ENCODE measurements around the gene EPHB1. TPM values are rescaled to one million over a fixed set of nuclear protein-coding genes. Genes with fewer than 3 reads are reported as not detected.
"Not testable (repeated sequence)": the region's sequence is repeated elsewhere in the genome, so short reads cannot be mapped to it uniquely, and the experiment has no call there.

Gene EPHB1
- total RNA-seq, 4 donors from 2014 or later = 2.3 to 5.6 (median 4.6) TPM

DNA sequence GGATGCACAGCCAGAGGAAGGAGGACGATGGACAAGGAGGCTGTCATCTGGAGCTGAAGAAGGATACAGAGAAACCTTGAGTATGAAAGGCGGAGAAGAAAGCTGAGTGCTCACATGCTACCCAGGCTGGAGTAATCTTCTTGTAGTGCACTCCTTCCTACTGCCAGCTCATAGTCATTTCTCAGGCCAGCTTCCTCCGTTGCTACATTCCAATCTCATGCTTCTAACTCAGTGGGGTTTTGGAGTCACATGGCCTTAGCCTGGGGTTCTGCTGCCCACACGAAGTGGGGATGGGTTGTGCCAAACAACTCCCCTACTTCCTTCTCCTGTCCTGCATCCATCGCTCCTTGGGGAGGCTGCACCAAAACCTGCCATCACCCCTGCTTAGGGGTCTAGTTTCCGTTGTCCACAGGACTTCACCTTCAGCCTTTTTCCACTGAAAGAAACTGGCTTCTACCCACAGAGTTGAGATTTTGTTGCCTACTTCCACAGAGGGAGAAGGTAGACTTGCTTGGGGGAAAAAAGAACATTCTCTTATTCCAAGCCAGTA, 239.9 kb downstream of the EPHB1 start:
- no peaks in the 10 kb centered on the region for H3K9me3 ChIP-seq
- DNase-seq = no peak
- no peaks in the 10 kb centered on the region for H3K27me3 ChIP-seq
- intact Hi-C loops (cut with DNase I) = no loop called here
- H3K36me3 ChIP-seq = no peaks in the 10 kb centered on the region
- TF ChIP-seq POLR2A (IDR thresholded peaks at IDR 0.05) = no peak
- H3K4me1 ChIP-seq = peaks cover 40 to 41% of the 10 kb centered on the region in 2 donors
- 75 to 78% methylated on average over 6 of the region's 6 CpGs for WGBS, 2 donors
- H3K27ac ChIP-seq = peak overlapping the region; percentile 70 to 81 (median 71)
- H3K4me3 ChIP-seq (replicated peaks in 1 of 3) = no peak overlapping the region

DNA sequence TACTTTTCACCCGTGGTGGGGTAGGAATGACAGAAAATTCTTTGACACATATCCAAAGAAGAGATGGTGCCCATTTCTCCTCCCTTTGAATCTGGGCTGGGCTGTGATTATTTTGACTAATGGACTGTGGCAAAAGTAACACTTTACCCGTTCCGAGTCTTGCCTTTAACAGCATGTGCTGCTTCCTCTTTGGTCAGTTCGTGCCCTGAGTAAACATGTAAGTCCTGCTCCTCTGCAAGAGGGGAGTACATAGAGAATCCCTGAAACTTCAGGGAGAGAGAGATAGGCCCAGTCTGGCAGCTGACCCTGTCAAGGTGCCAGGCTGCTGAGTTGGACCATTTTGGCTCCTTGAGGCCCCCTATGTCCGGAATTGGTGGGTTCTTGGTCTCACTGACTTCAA, 243.1 kb downstream of the EPHB1 start:
- TF ChIP-seq, protein P1, sequence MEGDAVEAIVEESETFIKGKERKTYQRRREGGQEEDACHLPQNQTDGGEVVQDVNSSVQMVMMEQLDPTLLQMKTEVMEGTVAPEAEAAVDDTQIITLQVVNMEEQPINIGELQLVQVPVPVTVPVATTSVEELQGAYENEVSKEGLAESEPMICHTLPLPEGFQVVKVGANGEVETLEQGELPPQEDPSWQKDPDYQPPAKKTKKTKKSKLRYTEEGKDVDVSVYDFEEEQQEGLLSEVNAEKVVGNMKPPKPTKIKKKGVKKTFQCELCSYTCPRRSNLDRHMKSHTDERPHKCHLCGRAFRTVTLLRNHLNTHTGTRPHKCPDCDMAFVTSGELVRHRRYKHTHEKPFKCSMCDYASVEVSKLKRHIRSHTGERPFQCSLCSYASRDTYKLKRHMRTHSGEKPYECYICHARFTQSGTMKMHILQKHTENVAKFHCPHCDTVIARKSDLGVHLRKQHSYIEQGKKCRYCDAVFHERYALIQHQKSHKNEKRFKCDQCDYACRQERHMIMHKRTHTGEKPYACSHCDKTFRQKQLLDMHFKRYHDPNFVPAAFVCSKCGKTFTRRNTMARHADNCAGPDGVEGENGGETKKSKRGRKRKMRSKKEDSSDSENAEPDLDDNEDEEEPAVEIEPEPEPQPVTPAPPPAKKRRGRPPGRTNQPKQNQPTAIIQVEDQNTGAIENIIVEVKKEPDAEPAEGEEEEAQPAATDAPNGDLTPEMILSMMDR (IDR thresholded peaks at IDR 0.05) = no peak
- TF ChIP-seq POLR2A (IDR thresholded peaks at IDR 0.05) = no peak

DNA sequence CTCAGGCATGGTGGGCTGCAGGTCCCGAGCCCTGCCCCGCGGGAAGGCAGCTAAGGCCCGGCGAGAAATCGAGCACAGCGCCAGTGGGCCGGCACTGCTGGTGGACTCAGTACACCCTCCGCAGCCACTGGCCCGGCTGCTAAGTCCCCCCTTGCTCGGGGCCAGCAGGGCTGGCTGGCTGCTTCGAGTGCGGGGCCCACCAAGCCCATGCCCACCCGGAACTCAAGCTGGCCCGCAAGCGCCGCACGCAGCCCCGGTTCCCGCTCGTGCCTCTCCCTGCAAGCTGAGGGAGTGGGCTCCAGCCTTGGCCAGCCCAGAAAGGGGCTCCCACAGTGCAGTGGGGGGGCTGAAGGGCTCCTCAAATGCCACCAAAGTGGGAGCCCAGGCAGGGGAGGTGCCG, 244.5 kb downstream of the EPHB1 start:
- H3K9me3 ChIP-seq; H3K4me3 ChIP-seq (replicated peaks in 1 of 3); intact Hi-C loops (cut with DNase I); H3K36me3 ChIP-seq; H3K27me3 ChIP-seq; DNase-seq; H3K27ac ChIP-seq: not testable (repeated sequence)
- H3K4me1 ChIP-seq = peaks cover 25 to 28% of the 10 kb centered on the region in 2 donors
- WGBS, 2 donors = 100% methylated on average over 1 to 11 of the region's 22 CpGs

More for the DNA sequence above, 243.1 kb downstream of the EPHB1 start:
- Histone ChIP-seq H3K4me1 (peaks cover 38 to 40% of the 10 kb centered on the region in 2 donors), H3K36me3 (no peaks in the 10 kb centered on the region), H3K27ac (peak overlapping the region; percentile 31 to 66 (median 53)), H3K27me3 (no peaks in the 10 kb centered on the region), H3K9me3 (no peaks in the 10 kb centered on the region), H3K4me3 (replicated peaks in 1 of 3) (no peak overlapping the region)
- 36 to 41% methylated on average over 5 of the region's 5 CpGs for WGBS, 2 donors
- intact Hi-C loops (cut with DNase I) = no loop called here
- peak; percentile 61 to 63 for DNase-seq

DNA sequence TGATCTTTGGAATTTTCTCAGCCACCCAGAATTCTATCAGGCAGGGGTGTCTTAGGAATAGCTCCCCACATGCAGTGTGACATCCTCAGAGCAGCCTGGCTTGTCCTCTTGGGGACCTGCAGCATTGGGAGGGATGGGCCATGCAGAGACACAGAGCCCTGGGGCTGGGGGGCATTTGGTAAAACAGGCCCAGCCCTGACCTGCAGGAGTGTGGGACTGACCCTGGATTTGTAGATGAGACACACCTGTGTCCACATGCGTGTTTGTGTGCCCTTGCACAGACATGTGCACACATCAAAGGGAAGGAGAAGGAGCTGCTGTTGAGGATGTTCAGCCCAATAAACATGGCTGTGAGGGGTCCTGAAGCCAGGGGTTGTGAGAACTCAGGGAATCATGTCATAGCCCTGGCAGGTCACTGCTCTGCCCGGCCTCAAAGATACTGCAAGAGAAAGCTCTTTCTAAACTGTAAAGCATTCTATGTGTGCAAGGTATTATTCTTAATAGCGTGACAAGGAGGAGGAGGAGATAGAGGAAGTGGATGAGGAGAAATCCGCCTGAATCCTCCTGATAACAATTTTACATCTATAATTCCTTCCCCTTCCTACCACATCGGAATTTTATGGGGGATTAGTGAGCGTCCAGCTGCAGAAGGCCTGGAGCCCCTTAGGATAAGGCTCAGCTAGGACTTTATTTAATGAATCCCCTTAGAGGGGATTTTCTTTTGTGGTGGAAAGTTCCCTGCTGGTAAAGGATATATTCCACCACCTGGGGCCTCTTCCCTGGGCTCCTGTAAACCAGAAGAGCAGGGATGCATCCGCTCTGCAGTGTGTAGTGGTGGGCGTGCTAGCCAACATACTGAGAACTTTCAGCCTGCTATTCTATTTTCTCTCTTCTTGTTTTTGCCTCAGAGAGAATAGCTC, 245.5 kb downstream of the EPHB1 start:
- intact Hi-C loops (cut with DNase I) = no loop called here
- DNase-seq = no peak
- TF ChIP-seq POLR2A (IDR thresholded peaks at IDR 0.05) = no peak
- TF ChIP-seq, protein P1 (IDR thresholded peaks at IDR 0.05) = no peak
- H3K9me3 ChIP-seq = no peaks in the 10 kb centered on the region
- no peaks in the 10 kb centered on the region for H3K36me3 ChIP-seq
- no peaks in the 10 kb centered on the region for H3K27me3 ChIP-seq
- H3K4me1 ChIP-seq = peaks cover 18 to 20% of the 10 kb centered on the region in 2 donors
- 94 to 96% methylated on average over 8 of the region's 8 CpGs for WGBS, 2 donors
- H3K4me3 ChIP-seq (replicated peaks in 1 of 3) = no peak overlapping the region
- no peak overlapping the region for H3K27ac ChIP-seq

DNA sequence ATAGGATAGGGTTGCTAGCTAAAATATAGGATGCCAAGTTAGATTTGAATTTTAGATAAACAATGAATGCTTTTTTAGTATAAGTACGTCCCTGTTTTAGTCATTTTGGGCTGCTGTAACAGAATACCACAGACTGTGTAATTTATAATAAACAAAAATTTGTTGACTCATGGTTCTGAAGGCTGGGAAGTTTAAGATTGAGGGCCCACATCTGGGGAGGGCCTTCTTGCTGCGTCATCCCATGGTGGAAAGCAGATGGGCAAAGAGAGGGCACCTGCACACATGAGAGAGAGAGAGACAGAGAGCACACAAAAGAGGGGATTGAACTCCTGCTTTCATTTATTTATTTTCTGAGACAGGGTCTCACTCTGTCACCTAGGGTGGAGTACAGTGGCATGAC, 246.5 kb downstream of the EPHB1 start:
- 86 to 97% methylated on average over 2 of the region's 2 CpGs for WGBS, 2 donors
- H3K36me3 ChIP-seq = no peaks in the 10 kb centered on the region
- no peak for TF ChIP-seq POLR2A (IDR thresholded peaks at IDR 0.05)
- TF ChIP-seq, protein P1 (IDR thresholded peaks at IDR 0.05) = no peak
- no peaks in the 10 kb centered on the region for H3K9me3 ChIP-seq
- no peak overlapping the region for H3K4me3 ChIP-seq (replicated peaks in 1 of 3)
- no peaks in the 10 kb centered on the region for H3K27me3 ChIP-seq
- no peak for DNase-seq
- H3K27ac ChIP-seq = no peak overlapping the region
- peaks cover 13 to 15% of the 10 kb centered on the region in 2 donors for H3K4me1 ChIP-seq
- intact Hi-C loops (cut with DNase I) = no loop called here

- H3K9me3 ChIP-seq = no peaks in the 10 kb centered on the region
- H3K4me1 ChIP-seq = no peaks in the 10 kb centered on the region
- no peak overlapping the region for H3K4me3 ChIP-seq (replicated peaks in 1 of 3)
- WGBS, 2 donors = 87 to 92% methylated on average over 4 of the region's 4 CpGs
- DNase-seq = no peak
- H3K36me3 ChIP-seq = no peaks in the 10 kb centered on the region
- TF ChIP-seq, protein P1 (IDR thresholded peaks at IDR 0.05) = no peak
- TF ChIP-seq POLR2A (IDR thresholded peaks at IDR 0.05) = no peak
- no peak overlapping the region for H3K27ac ChIP-seq
- H3K27me3 ChIP-seq = no peaks in the 10 kb centered on the region
- intact Hi-C loops (cut with DNase I) = no loop called here
These were observed 252.0 kb downstream of the EPHB1 start for GRCh38 chr3:135047061-135047460.

Measured in thyroid gland (tissue), 4 donors.